HG03432 (cell line): ENCODE results near the gene EPM2A.

Experiments
- ATAC-seq: cut with Tn5 transposase; IDR thresholded peaks from one replicate; pipeline ENCODE4 v1.9.1; 2021; ENCODE audit warnings: mild to moderate bottlenecking, moderate library complexity; ENCODE audit not compliant: unreplicated experiment

Gene EPM2A

DNA sequence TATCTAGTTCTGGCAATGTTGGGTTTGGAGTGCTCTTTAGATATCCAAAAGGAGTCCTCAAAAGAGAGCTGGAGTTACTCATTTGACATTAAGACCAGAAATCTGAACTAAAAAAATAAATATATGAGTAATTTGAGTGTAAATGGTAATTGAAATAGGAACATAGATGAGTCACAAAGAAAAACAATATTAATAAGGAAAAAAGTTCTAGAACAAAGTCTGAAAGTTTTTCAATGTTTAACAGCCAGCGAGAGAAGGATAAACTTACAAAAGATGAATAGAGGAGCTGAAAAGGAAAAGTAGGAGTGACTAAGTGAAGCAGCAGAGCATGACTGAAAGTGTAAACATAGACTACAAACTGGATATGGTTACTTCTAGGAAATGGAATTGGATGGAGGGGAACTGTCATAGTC is 46.8 kb downstream of the EPM2A start:
- no peak for ATAC-seq

GRCh38 chr6:145685932-145686331 is 49.4 kb downstream of the EPM2A start:
- no peak for ATAC-seq

DNA sequence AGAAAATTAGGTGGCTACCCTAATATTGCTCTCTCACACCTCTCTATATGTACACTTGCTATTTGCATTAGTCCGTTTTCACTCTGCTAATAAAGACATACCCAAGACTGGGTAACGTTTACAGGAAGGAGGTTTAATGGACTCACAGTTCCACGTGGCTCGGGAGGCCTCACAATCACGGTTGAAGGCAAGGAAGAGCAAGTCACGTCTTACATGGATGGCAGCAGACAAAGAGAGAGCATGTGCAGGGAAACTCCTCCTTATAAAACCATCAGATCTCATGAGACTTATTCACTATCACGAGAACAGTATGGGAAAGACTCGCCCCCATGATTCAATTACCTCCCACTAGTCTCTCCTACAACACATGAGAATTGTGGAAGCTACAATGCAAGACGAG is 53.4 kb downstream of the EPM2A start:
- no peak for ATAC-seq

GRCh38 chr6:145673504-145673903 is 61.8 kb downstream of the EPM2A start:
- no peak for ATAC-seq

DNA sequence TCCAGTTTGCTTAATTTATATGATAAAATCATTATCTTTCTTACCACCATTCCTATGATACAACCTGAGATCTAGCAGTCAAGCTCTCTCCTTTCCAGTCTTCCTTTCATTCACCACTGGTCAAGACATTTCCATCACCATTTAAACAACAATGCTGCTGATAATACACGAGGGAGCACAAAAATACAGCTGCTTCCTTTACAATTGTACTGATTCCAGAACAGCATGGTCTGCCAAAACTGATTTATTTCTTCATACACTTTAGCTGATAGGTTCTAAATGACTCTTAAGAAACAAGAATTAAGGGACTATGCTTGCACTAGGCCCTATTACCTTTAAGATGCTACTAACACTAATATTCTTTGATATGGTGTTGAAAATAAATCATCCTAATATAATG is 65.0 kb downstream of the EPM2A start:
- ATAC-seq: no peak

DNA sequence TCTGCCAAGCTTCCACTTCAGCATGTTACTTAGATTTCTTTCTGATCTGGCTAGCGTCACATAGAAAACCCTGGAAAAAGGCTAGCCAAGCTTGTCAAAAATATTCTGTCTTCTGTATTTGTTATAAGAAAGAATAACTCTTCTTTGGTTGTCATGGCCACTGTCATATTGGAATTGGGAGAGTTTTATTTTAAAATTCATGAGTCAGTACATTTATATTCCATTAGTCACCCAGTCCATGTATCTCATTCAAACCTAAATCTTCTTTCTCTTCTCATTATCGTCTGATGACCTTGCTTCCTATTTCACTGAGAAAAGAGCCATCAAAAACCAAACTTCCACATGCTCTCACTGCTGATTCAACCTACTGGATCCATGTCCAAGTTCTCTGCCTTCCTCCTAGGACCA is 65.7 kb downstream of the EPM2A start:
- ATAC-seq: no peak

- ATAC-seq: no peak
These were observed 66.5 kb downstream of the EPM2A start for GRCh38 chr6:145668844-145669243.

DNA sequence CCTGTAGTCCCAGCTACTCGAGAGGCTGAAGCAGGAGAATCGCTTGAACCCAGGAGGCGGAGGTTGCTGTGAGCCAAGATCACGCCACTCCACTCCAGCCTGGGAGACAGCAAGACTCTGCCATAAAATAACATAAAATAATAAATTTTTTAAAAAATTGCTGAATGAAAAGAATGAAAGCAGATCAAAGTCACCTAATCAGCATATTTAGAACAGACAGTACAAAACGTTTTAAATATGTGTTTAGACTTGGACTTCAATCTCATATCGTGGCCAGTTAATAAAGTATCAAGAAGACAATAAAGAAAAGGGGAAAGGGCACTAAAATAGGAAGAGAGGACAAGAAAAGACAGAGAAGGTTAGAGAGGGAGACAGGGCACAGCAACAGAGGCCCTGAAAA is 74.6 kb downstream of the EPM2A start:
- ATAC-seq: no peak

DNA sequence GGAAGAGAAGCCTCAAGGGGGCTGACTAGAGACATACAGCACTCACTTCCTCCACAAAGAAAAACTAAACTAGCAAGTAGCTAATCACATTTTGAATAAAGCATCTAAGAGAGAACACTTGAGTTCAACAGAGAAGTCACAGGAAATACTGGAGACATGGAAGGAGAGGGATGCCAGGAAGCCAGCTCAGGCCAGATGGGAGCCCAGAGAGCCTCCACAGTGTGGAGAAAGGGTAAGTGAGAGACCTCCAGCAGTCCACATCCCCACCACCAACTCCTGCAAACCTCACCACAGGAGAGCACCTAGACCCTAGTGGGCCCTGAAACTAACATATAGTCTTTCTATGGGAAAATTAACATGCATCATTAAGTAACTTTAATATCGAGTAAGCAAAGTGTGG is 79.2 kb downstream of the EPM2A start:
- ATAC-seq: no peak

GRCh38 chr6:145652572-145652971 is 82.7 kb downstream of the EPM2A start:
- ATAC-seq: no peak

GRCh38 chr6:145651988-145652387 is 83.3 kb downstream of the EPM2A start:
- no peak for ATAC-seq

- no peak for ATAC-seq
These were observed 87.2 kb downstream of the EPM2A start for GRCh38 chr6:145648149-145648548.

DNA sequence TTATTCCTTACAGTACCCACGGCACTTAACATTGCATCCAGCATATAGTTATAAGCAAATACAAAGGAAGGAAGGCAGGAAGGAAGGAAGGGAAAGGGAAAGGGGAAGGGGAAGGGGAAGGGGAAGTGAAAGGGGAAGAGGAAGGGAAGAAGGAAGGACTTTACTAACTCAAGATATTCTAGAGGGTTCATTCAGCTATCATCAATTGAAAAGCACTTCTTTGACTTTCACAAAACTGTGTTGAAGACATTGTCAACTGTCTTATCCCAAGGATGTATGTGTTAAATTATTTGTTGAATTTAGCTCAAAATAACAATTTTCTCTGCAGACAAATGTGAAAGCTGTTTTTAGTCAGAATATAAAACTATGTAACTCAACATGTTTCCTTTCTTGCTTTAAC is 87.7 kb downstream of the EPM2A start:
- no peak for ATAC-seq

DNA sequence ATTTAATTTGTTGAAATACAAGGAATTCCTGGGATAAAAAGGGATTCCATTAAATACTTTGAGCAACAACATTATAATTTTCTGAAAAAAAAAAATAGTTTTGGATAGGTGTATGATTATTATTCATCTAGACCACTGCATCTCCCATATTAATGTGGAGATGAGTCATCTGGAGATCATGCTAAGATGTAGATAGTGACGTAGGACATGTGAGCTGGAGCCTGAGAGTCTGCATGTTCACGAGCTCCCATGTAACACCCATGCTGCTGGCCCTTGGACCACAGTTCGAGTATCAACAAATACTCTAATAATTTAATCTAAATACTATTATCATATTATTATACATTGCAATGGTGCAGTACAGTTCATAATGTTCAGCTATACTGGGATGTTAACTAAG is 91.6 kb downstream of the EPM2A start:
- no peak for ATAC-seq

DNA sequence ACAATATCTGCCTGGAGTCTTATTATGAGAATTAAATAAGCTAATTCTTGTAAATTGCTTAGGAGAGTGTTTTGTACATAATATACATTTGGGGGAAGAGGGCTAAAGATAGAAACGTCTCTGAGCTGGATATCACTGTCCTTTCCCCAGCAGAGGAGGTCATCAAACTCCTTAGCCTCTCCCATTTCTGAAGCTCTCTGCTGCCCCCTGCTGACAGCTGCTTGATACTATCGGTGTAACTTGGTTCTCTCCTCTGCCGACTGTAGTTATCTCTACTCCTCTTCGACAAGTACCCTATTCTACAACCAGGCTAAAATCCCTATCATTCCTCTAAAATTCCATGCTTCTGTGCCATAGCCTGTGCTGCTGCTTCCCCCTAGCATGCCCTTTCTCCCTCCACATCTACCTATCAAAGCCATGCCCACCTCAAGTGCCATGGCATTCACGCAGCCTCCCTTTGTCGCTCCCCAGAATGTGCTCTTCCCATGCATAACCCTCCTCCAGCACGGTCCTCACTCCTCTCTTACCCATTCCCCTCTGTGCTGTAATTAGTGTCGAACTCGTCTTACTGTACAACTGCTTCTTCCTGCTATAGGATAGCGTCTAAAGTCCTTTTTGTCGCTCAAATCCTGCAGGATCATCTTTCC is 101.2 kb downstream of the EPM2A start:
- ATAC-seq: peak; percentile 95

DNA sequence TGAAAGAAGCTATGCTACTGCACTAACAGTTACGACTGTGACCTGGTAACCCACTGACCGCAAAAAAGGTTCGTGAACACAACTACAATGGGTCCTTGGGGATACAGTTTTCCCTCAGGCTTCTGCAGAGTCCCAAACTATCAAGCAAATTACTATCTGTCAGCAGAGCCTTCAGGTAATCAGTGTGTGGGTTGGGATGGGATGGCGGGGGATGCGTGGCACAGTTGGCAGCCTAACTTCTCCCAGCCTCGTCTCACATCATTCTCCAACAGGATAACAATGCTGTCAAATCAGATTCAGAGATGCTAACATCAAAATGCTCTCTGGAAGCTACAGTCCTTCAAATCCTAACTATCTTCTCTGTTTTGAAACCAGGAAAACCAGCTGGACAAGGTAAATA is 102.3 kb downstream of the EPM2A start:
- ATAC-seq: no peak

- ATAC-seq: no peak
These were observed 103.9 kb downstream of the EPM2A start for GRCh38 chr6:145631374-145631773.

DNA sequence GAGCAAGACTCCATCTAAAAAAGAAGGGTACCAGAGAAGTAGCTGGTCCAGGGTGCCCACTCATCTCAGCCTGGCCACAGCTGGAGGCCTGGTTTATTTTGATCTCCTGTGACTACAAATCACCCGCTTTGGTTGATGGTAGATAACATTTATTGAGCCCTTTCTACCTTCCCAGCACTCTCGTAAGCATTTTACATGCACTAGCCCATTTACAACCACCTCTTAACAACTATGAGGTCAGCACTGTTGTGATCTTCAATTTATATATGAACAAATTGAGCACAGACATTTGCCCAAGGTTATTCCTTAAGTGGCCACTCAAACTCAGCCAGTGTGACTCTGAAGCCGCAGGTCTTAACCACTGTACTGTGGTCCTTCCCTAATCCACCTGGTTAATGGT is 104.7 kb downstream of the EPM2A start:
- no peak for ATAC-seq

DNA sequence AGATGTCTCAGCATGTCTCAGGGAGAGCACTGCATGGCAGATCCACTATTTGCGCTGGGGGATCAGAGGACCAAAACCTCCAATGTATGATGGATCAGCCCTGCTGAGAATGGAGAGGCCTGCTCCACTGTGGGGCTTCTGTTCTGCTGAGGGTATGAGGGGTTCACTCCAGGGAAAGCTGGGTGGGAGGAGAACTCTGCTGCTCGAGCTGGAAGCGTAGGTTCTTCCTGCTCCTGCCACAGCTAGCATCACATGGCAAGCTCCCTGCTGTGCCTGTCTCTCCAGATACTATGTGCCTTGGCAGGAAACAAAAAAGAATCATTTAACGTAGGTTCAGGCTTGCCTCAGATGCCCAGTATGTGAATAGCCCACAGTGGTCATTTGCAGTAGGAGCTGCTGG is 105.8 kb downstream of the EPM2A start:
- no peak for ATAC-seq

DNA sequence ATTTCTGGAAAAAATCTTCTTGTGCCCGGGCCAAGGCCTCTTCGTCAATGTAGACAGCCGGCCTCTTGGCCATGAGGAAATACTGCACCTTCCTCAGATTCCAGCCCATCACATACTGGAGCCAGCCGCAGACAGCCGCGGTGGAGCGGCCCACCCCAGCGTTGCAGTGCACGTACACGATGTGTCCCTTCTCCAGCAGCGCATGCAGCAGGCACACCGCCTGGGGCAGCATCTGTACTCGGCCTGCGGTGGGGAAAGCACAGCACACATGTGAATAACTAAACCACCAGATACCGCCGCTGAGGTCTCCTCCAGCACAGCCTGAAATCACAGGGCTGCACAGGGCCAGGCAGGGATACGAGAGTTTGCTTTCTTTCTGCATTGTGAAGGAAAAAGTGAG is 107.9 kb downstream of the EPM2A start:
- no peak for ATAC-seq

DNA sequence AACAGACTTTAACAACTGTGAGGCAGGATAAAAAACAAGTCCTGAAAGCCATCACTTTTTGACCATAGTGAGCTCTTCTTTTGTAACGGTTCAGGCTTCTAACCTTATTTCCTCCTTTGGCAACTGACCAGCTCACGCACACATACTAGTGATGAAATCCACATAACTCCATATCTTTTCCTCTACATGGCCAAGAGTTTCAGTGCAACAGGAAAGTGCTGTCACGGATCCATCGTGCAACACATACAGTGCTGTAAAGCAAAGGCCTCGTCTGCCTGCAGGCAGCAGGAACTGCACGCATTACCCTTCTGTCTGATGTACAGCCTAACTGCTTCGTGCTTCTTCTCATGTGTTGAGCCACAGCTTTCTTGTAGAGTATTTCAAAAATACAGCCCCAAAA is 108.5 kb downstream of the EPM2A start:
- no peak for ATAC-seq

GRCh38 chr6:145623231-145623630 is 112.1 kb downstream of the EPM2A start:
- ATAC-seq: no peak

DNA sequence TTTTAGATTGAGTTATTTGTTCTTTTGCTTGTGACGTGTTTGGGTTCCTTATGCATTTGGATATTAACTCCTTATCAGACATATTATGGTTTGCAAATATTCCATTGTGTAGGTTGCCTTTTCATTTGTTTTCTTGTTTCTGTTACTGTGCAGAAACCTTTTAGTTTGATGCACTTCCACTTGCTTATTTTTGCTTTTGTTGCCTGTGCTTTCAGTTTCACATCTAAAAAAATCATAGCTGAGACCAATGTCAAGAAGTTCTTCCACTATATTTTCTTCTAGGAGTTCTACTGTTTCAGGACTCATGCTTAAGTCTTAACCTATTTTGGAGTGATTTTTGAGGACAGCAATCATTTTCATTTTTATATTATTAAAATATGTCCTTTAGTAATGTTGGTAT is 113.5 kb downstream of the EPM2A start:
- peak; percentile 77 for ATAC-seq
